GM19328 (cell line): ENCODE data around the gene POLR2L.
A peak's percentile ranks its signal among the peaks of the same experiment; 100 is the strongest.

Source experiments
- ATAC-seq: cut with Tn5 transposase; IDR thresholded peaks from one replicate; pipeline ENCODE4 v1.9.1; 2021; ENCODE audit warnings: mild to moderate bottlenecking, moderate library complexity; ENCODE audit not compliant: unreplicated experiment

POLR2L gene

GRCh38 chr11:842370-843002 is at the start of gene POLR2L, which contains the start of gene TSPAN4:
TSS of gene POLR2L (minus strand) at chr11:842529. CDS start at chr11:842508, 21 bp downstream.
TSS of gene TSPAN4 (plus strand) at chr11:842852. CDS start at chr11:850305, 7,453 bp downstream.
- ATAC-seq, result peak; percentile 56

GRCh38 chr11:890794-891540 is 48.6 kb upstream of the POLR2L start:
- ATAC-seq, result no peak

GRCh38 chr11:889687-890475 is 47.6 kb upstream of the POLR2L start:
- ATAC-seq, result no peak

GRCh38 chr11:889257-889656 is 46.9 kb upstream of the POLR2L start:
- no peak for ATAC-seq

GRCh38 chr11:888310-889212 is 46.2 kb upstream of the POLR2L start:
- no peak for ATAC-seq

GRCh38 chr11:887589-887988 is 45.3 kb upstream of the POLR2L start:
- ATAC-seq, result no peak

- no peak for ATAC-seq
Observed at GRCh38 chr11:886568-886967, 44.2 kb upstream of the POLR2L start.

- no peak for ATAC-seq
Observed at GRCh38 chr11:884578-885070, 42.3 kb upstream of the POLR2L start.

- no peak for ATAC-seq
Observed at GRCh38 chr11:883527-883926, 41.2 kb upstream of the POLR2L start.

GRCh38 chr11:882596-882995 is 40.3 kb upstream of the POLR2L start:
- ATAC-seq, result no peak

GRCh38 chr11:880447-880846 is 38.1 kb upstream of the POLR2L start:
- no peak for ATAC-seq

- no peak for ATAC-seq
Observed at GRCh38 chr11:877565-877964, 35.2 kb upstream of the POLR2L start.

- ATAC-seq, result no peak
Observed at GRCh38 chr11:876545-876944, 34.2 kb upstream of the POLR2L start.

- no peak for ATAC-seq
Observed at GRCh38 chr11:875769-876301, 33.5 kb upstream of the POLR2L start.

GRCh38 chr11:875203-875602 is 32.9 kb upstream of the POLR2L start:
- no peak for ATAC-seq

GRCh38 chr11:873706-874105 is 31.4 kb upstream of the POLR2L start:
- ATAC-seq, result no peak

GRCh38 chr11:872799-873198 is 30.5 kb upstream of the POLR2L start:
- no peak for ATAC-seq

GRCh38 chr11:871472-871871 is 29.1 kb upstream of the POLR2L start:
- no peak for ATAC-seq

- no peak for ATAC-seq
Observed at GRCh38 chr11:870418-870817, 28.1 kb upstream of the POLR2L start.

- no peak for ATAC-seq
Observed at GRCh38 chr11:870127-870413, 27.7 kb upstream of the POLR2L start.
